DND-41 (cell line): Measurements from ENCODE around the gene BLTP2.

Source experiments
- ATAC-seq: fragments of 200-7000 bp; cut with Tn5 transposase; 3 replicates; pipeline ENCODE4 v1.9.1; 2021; ENCODE audit warnings: low read depth; ENCODE audit not compliant: insufficient read depth
- DNase-seq: peaks from one replicate; pipeline ENCODE4 v3.0.0-alpha.2; 2020
- H2AFZ ChIP-seq: 2 replicates; pipeline ENCODE4 v1.6.0; 2012; ENCODE audit warnings: low read depth, low read length
- H3K27ac ChIP-seq: 2 replicates; pipeline ENCODE4 v1.5.1; 2012; ENCODE audit warnings: low read length, inconsistent platforms
- H3K27me3 ChIP-seq: fragments of 200-600 bp; sonication (generic); 2 replicates; pipeline ENCODE4 v1.6.0; 2012; ENCODE audit warnings: low read length, mild to moderate bottlenecking, inconsistent platforms; ENCODE audit not compliant: insufficient read depth, poor library complexity
- H3K36me3 ChIP-seq: 2 replicates; pipeline ENCODE4 v1.5.1; 2012; ENCODE audit warnings: low read length, inconsistent platforms; ENCODE audit not compliant: insufficient read depth
- H3K4me1 ChIP-seq: 2 replicates; pipeline ENCODE4 v1.5.1; 2012; ENCODE audit warnings: mild to moderate bottlenecking, low read length; ENCODE audit not compliant: insufficient read depth
- H3K4me2 ChIP-seq: 2 replicates; pipeline ENCODE4 v1.6.0; 2012; ENCODE audit warnings: mild to moderate bottlenecking, moderate library complexity, low read length, inconsistent platforms; ENCODE audit not compliant: insufficient read depth
- H3K4me3 ChIP-seq, 2 experiments: fragments of 200-600 bp in 1 of 2; shearing (Covaris generic) in 1 of 2; 2 replicates each; pipeline ENCODE4 v1.5.1; 2012 to 2016; ENCODE audit warnings: inconsistent platforms in 2 of 2, low read length in 2 of 2, mild to moderate bottlenecking in 2 of 2, low read depth in 1 of 2, moderate library complexity in 1 of 2
- H3K79me2 ChIP-seq: 2 replicates; pipeline ENCODE4 v1.6.0; 2012; ENCODE audit warnings: low read length, inconsistent platforms; ENCODE audit not compliant: insufficient read depth
- H3K9ac ChIP-seq: 2 replicates; pipeline ENCODE4 v1.6.0; 2012; ENCODE audit warnings: low read depth, mild to moderate bottlenecking, inconsistent platforms, low read length, moderate library complexity
- H3K9me3 ChIP-seq: 2 replicates; pipeline ENCODE4 v1.5.1; 2012; ENCODE audit warnings: low read length, moderate library complexity, mild to moderate bottlenecking, inconsistent platforms; ENCODE audit not compliant: insufficient read depth, severe bottlenecking
- H4K20me1 ChIP-seq: 2 replicates; pipeline ENCODE4 v1.6.0; 2012; ENCODE audit warnings: low read length; ENCODE audit not compliant: insufficient read depth
- CTCF ChIP-seq: IDR thresholded peaks from 2 replicates; pipeline ENCODE4 v1.5.1; 2012; ENCODE audit warnings: borderline replicate concordance, low read length, moderate library complexity, mild to moderate bottlenecking; ENCODE audit not compliant: poor library complexity, severe bottlenecking; ENCODE audit errors: extremely low read depth
- EZH2 ChIP-seq: IDR thresholded peaks from 3 replicates; pipeline ENCODE4 v1.6.1; 2012; ENCODE audit warnings: borderline replicate concordance, low read depth, mild to moderate bottlenecking, moderate library complexity, low read length, inconsistent platforms; ENCODE audit not compliant: severe bottlenecking

The BLTP2 gene

GRCh38 chr17:28599311-28600184, 45.4 kb downstream of the BLTP2 start:
- no peak for TF ChIP-seq EZH2
- peak; percentile 1 for TF ChIP-seq CTCF
- peak; percentile 52 for ATAC-seq

GRCh38 chr17:28598799-28599310, 46.1 kb downstream of the BLTP2 start, which contains the start of gene SPAG5:
Gene SPAG5, minus strand, starts transcription at chr17:28599025. Its CDS starts 79 bp downstream, at chr17:28598946.
- Histone ChIP-seq H3K27ac (peak within 1 kb of the TSS; percentile 93), H3K4me3 (peak within 1 kb of the TSS; percentile 84 to 96), H2AFZ (peak within 1 kb of the TSS; percentile 97), H3K4me2 (peak within 1 kb of the TSS; percentile 78), H3K9me3 (no peaks in the 10 kb centered on the region), H3K36me3 (peaks cover 27% of the 10 kb centered on the region), H4K20me1 (no peaks in the 10 kb centered on the region), H3K9ac (peak within 1 kb of the TSS; percentile 93), H3K27me3 (no peaks in the 10 kb centered on the region), H3K4me1 (peaks cover 37% of the 10 kb centered on the region), H3K79me2 (peaks cover 39% of the 10 kb centered on the region)
- TF ChIP-seq CTCF, result no peak
- no peak for TF ChIP-seq EZH2
- ATAC-seq (peak; percentile 93), DNase-seq (peak; percentile 95)

More at GRCh38 chr17:28599311-28600184, 45.4 kb downstream of the BLTP2 start:
- no peaks in the 10 kb centered on the region for H3K9me3 ChIP-seq
- peak overlapping the region; percentile 97 for H2AFZ ChIP-seq
- H3K4me2 ChIP-seq, result peak overlapping the region; percentile 78
- peaks cover 35% of the 10 kb centered on the region for H3K79me2 ChIP-seq
- H3K27ac ChIP-seq, result peak overlapping the region; percentile 86
- H3K36me3 ChIP-seq, result peaks cover 27% of the 10 kb centered on the region
- peak overlapping the region; percentile 93 for H3K9ac ChIP-seq
- H4K20me1 ChIP-seq, result no peaks in the 10 kb centered on the region
- peak; percentile 47 for DNase-seq
- H3K4me1 ChIP-seq, result peaks cover 36% of the 10 kb centered on the region
- peak overlapping the region; percentile 84 to 96 for H3K4me3 ChIP-seq
- H3K27me3 ChIP-seq, result no peaks in the 10 kb centered on the region

GRCh38 chr17:28598389-28598788, 46.6 kb downstream of the BLTP2 start:
- DNase-seq (no peak), ATAC-seq (peak; percentile 43)
- H3K4me3 ChIP-seq, result peak overlapping the region; percentile 84 to 96
- no peaks in the 10 kb centered on the region for H3K9me3 ChIP-seq
- no peaks in the 10 kb centered on the region for H4K20me1 ChIP-seq
- H3K4me2 ChIP-seq, result peak overlapping the region; percentile 78
- peak overlapping the region; percentile 93 for H3K27ac ChIP-seq
- H3K79me2 ChIP-seq, result peaks cover 41% of the 10 kb centered on the region
- H3K27me3 ChIP-seq, result no peaks in the 10 kb centered on the region
- peaks cover 28% of the 10 kb centered on the region for H3K36me3 ChIP-seq
- peak overlapping the region; percentile 93 for H3K9ac ChIP-seq
- H3K4me1 ChIP-seq, result peaks cover 37% of the 10 kb centered on the region
- no peak for TF ChIP-seq EZH2
- TF ChIP-seq CTCF, result no peak
- H2AFZ ChIP-seq, result peak overlapping the region; percentile 97
